Activated CD4-positive, CD25-positive, alpha-beta regulatory T cell treated with anti-CD3 and anti-CD28 coated beads, Interleukin-2, amount 50 U/mL, for 72 hours (primary cell): Measurements from ENCODE around the gene EHD3.

Source experiments
- DNase-seq: peaks from one replicate; pipeline ENCODE4 v3.0.0; 2021

The EHD3 gene

GRCh38 chr2:31213601-31214443, 20.1 kb upstream of the EHD3 start:
- no peak for DNase-seq

- no peak for DNase-seq
Measured at GRCh38 chr2:31214444-31214915, 19.5 kb upstream of the EHD3 start.

GRCh38 chr2:31216734-31217133, 17.2 kb upstream of the EHD3 start:
- no peak for DNase-seq

GRCh38 chr2:31217465-31218200, 16.3 kb upstream of the EHD3 start, which contains the start of gene CAPN14:
Gene CAPN14, minus strand, starts transcription at chr2:31217515. Its CDS starts 12,068 bp downstream, at chr2:31205447.
- DNase-seq: no peak

- DNase-seq: no peak
Measured at GRCh38 chr2:31219131-31219969, 14.6 kb upstream of the EHD3 start.

- no peak for DNase-seq
Measured at GRCh38 chr2:31221544-31221943, 12.4 kb upstream of the EHD3 start.

- DNase-seq: no peak
Measured at GRCh38 chr2:31222071-31222470, 11.9 kb upstream of the EHD3 start.

GRCh38 chr2:31223026-31223425, 10.9 kb upstream of the EHD3 start:
- DNase-seq: no peak

- DNase-seq: no peak
Measured at GRCh38 chr2:31223749-31224148, 10.2 kb upstream of the EHD3 start.

GRCh38 chr2:31226266-31226665, 7.7 kb upstream of the EHD3 start:
- DNase-seq: no peak

- DNase-seq: no peak
Measured at GRCh38 chr2:31227110-31227509, 6.8 kb upstream of the EHD3 start.

- no peak for DNase-seq
Measured at GRCh38 chr2:31227711-31228125, 6.2 kb upstream of the EHD3 start.

- no peak for DNase-seq
Measured at GRCh38 chr2:31228717-31229116, 5.2 kb upstream of the EHD3 start.

GRCh38 chr2:31230751-31231150, 3.2 kb upstream of the EHD3 start:
- no peak for DNase-seq

- no peak for DNase-seq
Measured at GRCh38 chr2:31231571-31232302, 2.2 kb upstream of the EHD3 start.

- no peak for DNase-seq
Measured at GRCh38 chr2:31232586-31232985, 1.4 kb upstream of the EHD3 start.

- no peak for DNase-seq
Measured at GRCh38 chr2:31233231-31233630, 721 bp upstream of the EHD3 start.

- no peak for DNase-seq
Measured at GRCh38 chr2:31234683-31235503, 941 bp downstream of the EHD3 start.

- DNase-seq: no peak
Measured at GRCh38 chr2:31235504-31235902, 1.6 kb downstream of the EHD3 start.

- DNase-seq: no peak
Measured at GRCh38 chr2:31236433-31237205, 2.7 kb downstream of the EHD3 start.
